TTC549 (cell line): ENCODE results near the gene ITSN1.

Experiments
- FAIRE-seq: peaks from 2 replicates; lab custom pipeline; 2012; peaks lifted over from hg19 to GRCh38; lab: Jason Lieb, UNC

ITSN1 gene

GRCh38 chr21:33733601-33734000 lies 91.3 kb downstream of the ITSN1 start:
- FAIRE-seq: no peak

- no peak for FAIRE-seq
Observed at GRCh38 chr21:33734291-33734690, 92.0 kb downstream of the ITSN1 start.

- no peak for FAIRE-seq
Observed at GRCh38 chr21:33734818-33735217, 92.5 kb downstream of the ITSN1 start.

GRCh38 chr21:33736569-33736968 lies 94.3 kb downstream of the ITSN1 start:
- FAIRE-seq: no peak

- no peak for FAIRE-seq
Observed at GRCh38 chr21:33739701-33740100, 97.4 kb downstream of the ITSN1 start.

- no peak for FAIRE-seq
Observed at GRCh38 chr21:33747420-33747819, 105.1 kb downstream of the ITSN1 start.

GRCh38 chr21:33748903-33749302 lies 106.6 kb downstream of the ITSN1 start:
- FAIRE-seq: no peak

GRCh38 chr21:33750017-33750416 lies 107.7 kb downstream of the ITSN1 start:
- no peak for FAIRE-seq

GRCh38 chr21:33751120-33751519 lies 108.8 kb downstream of the ITSN1 start:
- no peak for FAIRE-seq

- FAIRE-seq: no peak
Observed at GRCh38 chr21:33751533-33751932, 109.2 kb downstream of the ITSN1 start.

GRCh38 chr21:33752260-33752659 lies 110.0 kb downstream of the ITSN1 start:
- no peak for FAIRE-seq

- no peak for FAIRE-seq
Observed at GRCh38 chr21:33753886-33754285, 111.6 kb downstream of the ITSN1 start.

- FAIRE-seq: no peak
Observed at GRCh38 chr21:33754481-33754880, 112.2 kb downstream of the ITSN1 start.

- no peak for FAIRE-seq
Observed at GRCh38 chr21:33755354-33755753, 113.1 kb downstream of the ITSN1 start.

- no peak for FAIRE-seq
Observed at GRCh38 chr21:33760641-33761440, 118.5 kb downstream of the ITSN1 start.

GRCh38 chr21:33761441-33762036 lies 119.2 kb downstream of the ITSN1 start:
- FAIRE-seq: no peak

GRCh38 chr21:33762803-33763581 lies 120.7 kb downstream of the ITSN1 start:
- FAIRE-seq: no peak

GRCh38 chr21:33763582-33763899 lies 121.2 kb downstream of the ITSN1 start:
- FAIRE-seq: no peak

- no peak for FAIRE-seq
Observed at GRCh38 chr21:33767236-33767635, 124.9 kb downstream of the ITSN1 start.

- no peak for FAIRE-seq
Observed at GRCh38 chr21:33767960-33768359, 125.7 kb downstream of the ITSN1 start.

- FAIRE-seq: no peak
Observed at GRCh38 chr21:33769057-33769456, 126.8 kb downstream of the ITSN1 start.

- FAIRE-seq: no peak
Observed at GRCh38 chr21:33770542-33770941, 128.2 kb downstream of the ITSN1 start.

GRCh38 chr21:33771976-33772375 lies 129.7 kb downstream of the ITSN1 start:
- FAIRE-seq: no peak
